ENCODE results near the gene PTGS1.

The PTGS1 gene

GRCh38 chr9:122376796-122377195 lies 6.0 kb downstream of the PTGS1 start:
- no peak for DNase-seq

- DNase-seq: no peak
Measured at GRCh38 chr9:122377241-122378164, 6.7 kb downstream of the PTGS1 start.

GRCh38 chr9:122378236-122378635 lies 7.4 kb downstream of the PTGS1 start:
- DNase-seq: no peak

DNA sequence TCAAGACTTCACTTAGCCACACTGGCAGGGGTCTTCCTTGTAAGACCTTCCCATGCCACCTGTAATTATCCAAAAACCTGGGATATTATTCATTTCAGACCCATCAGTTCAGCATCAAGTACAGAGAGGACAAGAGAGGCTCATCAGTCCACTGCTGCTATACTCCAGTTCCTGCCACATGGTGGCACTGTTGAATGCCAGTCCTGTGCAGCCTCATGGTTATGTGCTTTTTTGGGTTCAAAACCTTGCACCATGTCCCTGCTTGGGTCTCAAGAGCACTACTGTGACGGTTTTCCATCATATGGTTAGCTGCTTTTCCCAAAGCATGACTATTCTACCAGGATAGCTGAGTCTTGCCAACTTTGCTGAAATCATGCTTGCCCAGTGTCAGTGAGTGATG lies 8.5 kb downstream of the PTGS1 start:
- DNase-seq: no peak

DNA sequence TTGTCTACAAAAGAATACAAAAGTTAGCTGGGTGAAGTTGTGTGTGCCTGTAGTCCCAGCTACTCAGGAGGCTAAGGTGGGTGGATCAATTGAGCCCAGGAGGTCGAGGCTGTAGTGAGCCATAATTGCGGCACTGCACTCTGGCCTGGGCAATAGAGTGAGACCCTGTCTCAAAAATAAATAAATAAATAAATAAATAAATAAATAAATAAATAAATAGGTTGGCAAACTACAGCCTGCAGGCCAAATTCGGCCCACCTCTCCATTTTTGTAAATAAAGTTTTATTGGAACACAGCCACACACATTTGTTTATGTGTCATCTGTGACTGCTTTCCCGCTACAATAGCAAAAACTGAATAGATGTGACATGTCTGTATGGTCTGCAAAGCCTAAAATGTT lies 9.5 kb downstream of the PTGS1 start:
- no peak for DNase-seq

DNA sequence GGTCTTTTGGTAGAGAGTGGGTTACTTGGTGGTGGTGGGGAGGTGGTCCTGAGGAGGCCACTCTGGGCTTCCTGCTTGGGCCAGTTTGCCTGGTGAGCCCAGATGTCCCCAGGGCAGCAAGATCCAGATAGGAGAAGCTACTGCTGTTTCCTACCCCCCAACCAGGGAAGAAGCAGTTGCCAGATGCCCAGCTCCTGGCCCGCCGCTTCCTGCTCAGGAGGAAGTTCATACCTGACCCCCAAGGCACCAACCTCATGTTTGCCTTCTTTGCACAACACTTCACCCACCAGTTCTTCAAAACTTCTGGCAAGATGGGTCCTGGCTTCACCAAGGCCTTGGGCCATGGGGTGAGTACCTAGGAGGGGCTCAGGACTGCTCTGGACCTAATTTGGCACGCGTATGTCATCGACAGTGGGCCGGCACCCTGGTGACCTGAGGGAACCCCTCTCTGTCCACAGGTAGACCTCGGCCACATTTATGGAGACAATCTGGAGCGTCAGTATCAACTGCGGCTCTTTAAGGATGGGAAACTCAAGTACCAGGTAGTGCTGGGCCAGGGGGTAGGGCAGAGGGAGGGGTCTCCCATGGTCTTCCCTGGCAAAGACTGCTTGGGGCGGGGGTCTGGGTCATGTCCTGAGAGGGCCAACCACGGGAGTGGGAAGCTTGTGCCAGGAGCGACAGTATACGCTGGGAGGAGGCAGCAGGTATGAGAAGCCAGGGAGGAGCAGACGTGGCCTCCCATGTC lies 10.6 kb downstream of the PTGS1 start:
- no peak for DNase-seq

GRCh38 chr9:122382901-122383850 lies 12.4 kb downstream of the PTGS1 start:
- DNase-seq: no peak

DNA sequence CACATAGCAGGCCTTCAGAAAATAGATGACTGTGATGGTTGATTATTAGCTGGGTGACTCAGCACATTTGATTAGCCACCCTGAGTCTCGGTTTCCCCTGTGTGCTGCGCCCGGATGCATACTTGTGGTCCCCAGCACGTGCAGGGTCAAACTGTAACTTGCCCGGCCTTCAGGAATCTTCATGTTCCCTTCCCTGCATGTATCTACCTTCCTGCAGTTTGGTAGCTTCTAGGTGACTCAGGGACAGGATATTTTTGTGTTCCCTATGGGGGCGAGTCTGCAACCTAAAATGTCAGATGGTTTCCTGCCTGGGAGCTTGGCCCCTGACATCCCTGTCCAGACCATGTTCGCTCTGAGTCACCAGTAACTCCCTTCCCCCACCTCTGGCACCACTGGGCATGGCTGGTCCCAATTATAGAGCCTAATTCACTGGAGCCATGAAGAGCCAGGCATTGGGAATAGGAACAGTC lies 13.2 kb downstream of the PTGS1 start:
- DNase-seq: no peak

GRCh38 chr9:122386311-122386872 lies 15.6 kb downstream of the PTGS1 start:
- DNase-seq: no peak

- no peak for DNase-seq
Measured at GRCh38 chr9:122387536-122387935, 16.7 kb downstream of the PTGS1 start.

- no peak for DNase-seq
Measured at GRCh38 chr9:122389195-122389594, 18.4 kb downstream of the PTGS1 start.

GRCh38 chr9:122389799-122390481 lies 19.1 kb downstream of the PTGS1 start:
- DNase-seq: no peak

DNA sequence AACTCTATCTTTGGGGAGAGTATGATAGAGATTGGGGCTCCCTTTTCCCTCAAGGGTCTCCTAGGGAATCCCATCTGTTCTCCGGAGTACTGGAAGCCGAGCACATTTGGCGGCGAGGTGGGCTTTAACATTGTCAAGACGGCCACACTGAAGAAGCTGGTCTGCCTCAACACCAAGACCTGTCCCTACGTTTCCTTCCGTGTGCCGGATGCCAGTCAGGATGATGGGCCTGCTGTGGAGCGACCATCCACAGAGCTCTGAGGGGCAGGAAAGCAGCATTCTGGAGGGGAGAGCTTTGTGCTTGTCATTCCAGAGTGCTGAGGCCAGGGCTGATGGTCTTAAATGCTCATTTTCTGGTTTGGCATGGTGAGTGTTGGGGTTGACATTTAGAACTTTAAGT lies 21.5 kb downstream of the PTGS1 start:
- DNase-seq: no peak

DNA sequence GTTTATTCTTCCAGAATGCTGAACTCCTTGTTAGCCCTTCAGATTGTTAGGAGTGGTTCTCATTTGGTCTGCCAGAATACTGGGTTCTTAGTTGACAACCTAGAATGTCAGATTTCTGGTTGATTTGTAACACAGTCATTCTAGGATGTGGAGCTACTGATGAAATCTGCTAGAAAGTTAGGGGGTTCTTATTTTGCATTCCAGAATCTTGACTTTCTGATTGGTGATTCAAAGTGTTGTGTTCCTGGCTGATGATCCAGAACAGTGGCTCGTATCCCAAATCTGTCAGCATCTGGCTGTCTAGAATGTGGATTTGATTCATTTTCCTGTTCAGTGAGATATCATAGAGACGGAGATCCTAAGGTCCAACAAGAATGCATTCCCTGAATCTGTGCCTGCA lies 21.9 kb downstream of the PTGS1 start:
- DNase-seq: no peak

GRCh38 chr9:122393284-122393983 lies 22.6 kb downstream of the PTGS1 start:
- no peak for DNase-seq

GRCh38 chr9:122394265-122395125 lies 23.7 kb downstream of the PTGS1 start:
- DNase-seq: no peak

DNA sequence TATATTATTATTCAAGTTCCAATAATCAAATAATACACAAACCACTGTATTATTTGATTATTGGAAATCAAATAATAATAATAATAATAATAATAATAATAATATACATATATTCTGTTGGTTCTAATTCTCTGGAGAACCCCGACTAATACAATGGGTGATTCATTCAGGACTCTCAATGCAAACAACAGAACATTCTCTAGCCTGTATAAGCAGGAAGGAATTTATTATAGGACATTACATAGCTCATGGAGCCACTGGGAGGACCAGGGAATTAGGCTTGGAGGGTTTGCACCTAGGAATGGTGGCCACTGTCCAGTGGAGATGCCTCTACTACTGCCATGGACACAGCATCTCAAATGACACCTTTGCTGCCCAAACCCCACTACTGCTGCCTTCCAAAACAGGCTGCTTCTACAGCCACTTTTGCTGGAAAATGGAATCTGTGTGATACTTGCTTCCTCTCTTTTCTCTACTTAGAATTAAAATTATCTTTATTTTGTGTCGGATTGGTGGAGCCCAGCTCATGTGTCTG lies 25.9 kb downstream of the PTGS1 start:
- DNase-seq: no peak

GRCh38 chr9:122397749-122398148 lies 26.9 kb downstream of the PTGS1 start:
- no peak for DNase-seq

DNA sequence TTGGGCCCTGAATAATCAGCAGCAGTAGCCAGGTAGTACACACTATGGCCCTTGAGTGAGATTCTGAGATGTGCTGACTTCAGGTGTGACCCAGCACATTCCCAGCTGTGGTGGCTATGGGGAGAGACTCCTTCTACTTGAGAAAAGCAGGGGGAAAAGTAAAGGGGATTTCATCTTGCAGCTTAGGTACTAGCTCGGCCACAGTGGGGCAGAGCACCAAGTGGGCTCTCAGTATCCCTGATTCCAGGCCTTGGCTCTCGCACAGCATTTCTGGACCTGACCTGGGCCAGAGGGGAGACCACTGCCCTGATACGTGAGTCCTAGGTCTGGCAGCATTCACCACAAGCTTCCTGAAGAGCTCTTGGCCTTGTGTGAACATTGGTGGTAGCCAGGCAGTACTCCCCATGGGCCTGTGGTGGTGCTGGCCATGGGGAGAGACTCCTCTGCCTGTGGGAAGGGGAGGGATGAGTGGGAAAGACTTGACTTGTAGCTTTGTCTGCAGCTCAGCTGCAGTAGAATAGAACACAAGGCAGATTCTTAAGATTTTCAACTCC lies 27.6 kb downstream of the PTGS1 start:
- no peak for DNase-seq

GRCh38 chr9:122401896-122402295 lies 31.1 kb downstream of the PTGS1 start:
- no peak for DNase-seq

Measured in activated gamma-delta T cell (primary cell).